H9 (cell line): ENCODE measurements around the gene PLXNA4. TPM values are rescaled to one million over a fixed set of nuclear protein-coding genes. Genes with fewer than 3 reads are reported as not detected.

ENCODE experiments used
- DNase-seq: peaks from one replicate; pipeline ENCODE4 v3.0.0-alpha.2; 2017
- H2AFZ ChIP-seq: one replicate; pipeline ENCODE4 v1.6.1; 2013; ENCODE audit warnings: mild to moderate bottlenecking, low read length, control low read depth, moderate library complexity
- H2AK5ac ChIP-seq: 2 replicates; pipeline ENCODE4 v1.6.1; 2013; ENCODE audit warnings: low read length, control low read depth, mixed read lengths; ENCODE audit not compliant: insufficient read length
- H2BK120ac ChIP-seq: one replicate; pipeline ENCODE4 v1.6.1; 2013; ENCODE audit warnings: low read depth, mild to moderate bottlenecking, low read length, control low read depth, inconsistent platforms; ENCODE audit not compliant: poor library complexity, severe bottlenecking
- H2BK12ac ChIP-seq: 2 replicates; pipeline ENCODE4 v1.6.1; 2013; ENCODE audit warnings: low read length, control low read depth, mixed read lengths, low read depth; ENCODE audit not compliant: insufficient read length
- H2BK15ac ChIP-seq: 2 replicates; pipeline ENCODE4 v1.6.1; 2013; ENCODE audit warnings: low read depth, low read length, control low read depth
- H2BK20ac ChIP-seq: one replicate; pipeline ENCODE4 v1.6.1; 2013; ENCODE audit warnings: low read depth, mild to moderate bottlenecking, low read length, control low read depth, inconsistent platforms; ENCODE audit not compliant: poor library complexity, severe bottlenecking
- H2BK5ac ChIP-seq: 2 replicates; pipeline ENCODE4 v1.6.1; 2013; ENCODE audit warnings: low read length, control low read depth, mixed read lengths; ENCODE audit not compliant: insufficient read length
- H3K14ac ChIP-seq: 2 replicates; pipeline ENCODE4 v1.6.1; 2013; ENCODE audit warnings: low read length, control low read depth; ENCODE audit not compliant: insufficient read depth
- H3K18ac ChIP-seq: 2 replicates; pipeline ENCODE4 v1.6.1; 2013; ENCODE audit warnings: low read depth, mild to moderate bottlenecking, mixed read lengths, low read length, control low read depth; ENCODE audit not compliant: insufficient read length
- H3K23ac ChIP-seq: 2 replicates; pipeline ENCODE4 v1.6.1; 2013; ENCODE audit warnings: low read length, control low read depth, mixed read lengths, low read depth; ENCODE audit not compliant: insufficient read length
- H3K23me2 ChIP-seq: 2 replicates; pipeline ENCODE4 v1.6.1; 2013; ENCODE audit warnings: low read depth, mild to moderate bottlenecking, mixed read lengths, low read length, control low read depth; ENCODE audit not compliant: insufficient read length, poor library complexity, severe bottlenecking
- H3K27ac ChIP-seq: 2 replicates; pipeline ENCODE4 v1.5.1; 2013; ENCODE audit warnings: low read length, control low read depth, mixed read lengths, low read depth; ENCODE audit not compliant: insufficient read length
- H3K27me3 ChIP-seq: 2 replicates; pipeline ENCODE4 v1.6.1; 2013; ENCODE audit warnings: low read length, control low read depth, inconsistent platforms; ENCODE audit not compliant: insufficient read depth
- H3K4ac ChIP-seq: 2 replicates; pipeline ENCODE4 v1.6.1; 2013; ENCODE audit warnings: low read depth, mild to moderate bottlenecking, control low read depth, inconsistent platforms, low read length, moderate library complexity
- H3K4me1 ChIP-seq: 2 replicates; pipeline ENCODE4 v1.6.1; 2013; ENCODE audit warnings: low read length, control low read depth, inconsistent platforms; ENCODE audit not compliant: insufficient read depth
- H3K4me2 ChIP-seq: 2 replicates; pipeline ENCODE4 v1.6.1; 2013; ENCODE audit warnings: low read length, control low read depth, mixed read lengths; ENCODE audit not compliant: insufficient read length, insufficient read depth
- H3K56ac ChIP-seq: 2 replicates; pipeline ENCODE4 v1.6.1; 2013; ENCODE audit warnings: low read depth, mild to moderate bottlenecking, mixed read lengths, low read length, control low read depth; ENCODE audit not compliant: insufficient read length
- H3K79me1 ChIP-seq: 2 replicates; pipeline ENCODE4 v1.6.1; 2013; ENCODE audit warnings: low read depth, mild to moderate bottlenecking, moderate library complexity, low read length, control low read depth, inconsistent platforms; ENCODE audit not compliant: insufficient read depth, poor library complexity, severe bottlenecking
- H3K79me2 ChIP-seq: 2 replicates; pipeline ENCODE4 v1.6.1; 2013; ENCODE audit warnings: low read length, control low read depth, inconsistent platforms; ENCODE audit not compliant: insufficient read depth
- H3K9ac ChIP-seq: 2 replicates; pipeline ENCODE4 v1.6.1; 2013; ENCODE audit warnings: low read length, control low read depth, mixed read lengths; ENCODE audit not compliant: insufficient read length; ENCODE audit errors: extremely low read depth
- H3K9me3 ChIP-seq: one replicate; pipeline ENCODE4 v1.6.1; 2013; ENCODE audit warnings: low read depth, low read length, inconsistent platforms; ENCODE audit not compliant: control insufficient read depth
- H3T11ph ChIP-seq: one replicate; pipeline ENCODE4 v1.6.1; 2013; ENCODE audit warnings: mild to moderate bottlenecking, low read length, control low read depth, inconsistent platforms
- H4K20me1 ChIP-seq: one replicate; pipeline ENCODE4 v1.6.1; 2013; ENCODE audit not compliant: control insufficient read depth, insufficient read length, insufficient read depth
- H4K5ac ChIP-seq: 2 replicates; pipeline ENCODE4 v1.6.1; 2013; ENCODE audit warnings: low read depth, mild to moderate bottlenecking, mixed read lengths, low read length, control low read depth; ENCODE audit not compliant: insufficient read length
- H4K8ac ChIP-seq: replicated peaks from 2 replicates; pipeline ENCODE4 v1.6.1; 2013; ENCODE audit warnings: low read length, control low read depth, mixed read lengths, low read depth; ENCODE audit not compliant: insufficient read length
- H4K91ac ChIP-seq: 2 replicates; pipeline ENCODE4 v1.6.1; 2013; ENCODE audit warnings: low read depth, mild to moderate bottlenecking, moderate library complexity, mixed read lengths, low read length, control low read depth; ENCODE audit not compliant: insufficient read length
- H3K27ac Mint-ChIP-seq, 3 experiments: 2 replicates in 2 of 3; 3 replicates in 1 of 3; pipeline ENCODE4 v1.8.0; 2020 to 2021; ENCODE audit warnings: mixed read lengths in 3 of 3, mild to moderate bottlenecking in 1 of 3, moderate library complexity in 1 of 3
- H3K27me3 Mint-ChIP-seq: 2 replicates; pipeline ENCODE4 v1.8.0; 2021; ENCODE audit warnings: low read depth, mild to moderate bottlenecking, moderate library complexity, mixed read lengths
- H3K36me3 Mint-ChIP-seq, 3 experiments: 2 replicates in 2 of 3; 3 replicates in 1 of 3; pipeline ENCODE4 v1.8.0; 2020 to 2021; ENCODE audit warnings: low read depth in 3 of 3, mixed read lengths in 3 of 3; ENCODE audit not compliant: insufficient read depth in 1 of 3
- H3K4me1 Mint-ChIP-seq, 2 experiments: 2 replicates each; pipeline ENCODE4 v1.8.0; 2020; ENCODE audit warnings: mixed read lengths in 2 of 2
- H3K4me3 Mint-ChIP-seq, 2 experiments: 2 replicates in 1 of 2; 3 replicates in 1 of 2; pipeline ENCODE4 v1.8.0; 2020 to 2021; ENCODE audit warnings: mild to moderate bottlenecking in 2 of 2, mixed read lengths in 2 of 2, moderate library complexity in 1 of 2
- H3K9me3 Mint-ChIP-seq, 2 experiments: 2 replicates in 1 of 2; 3 replicates in 1 of 2; pipeline ENCODE4 v1.8.0; 2020; ENCODE audit warnings: mild to moderate bottlenecking in 2 of 2, mixed read lengths in 2 of 2, moderate library complexity in 1 of 2
- WGBS: extraction: QIAGEN DNeasy Blood & Tissue Kit; methylation state at CpG from one replicate; pipeline ENCODE4 v1.1.7; 2013; ENCODE audit warnings: missing lambda C conversion rate, low lambda C conversion rate, mixed read lengths; ENCODE audit not compliant: insufficient read length; ENCODE audit errors: extremely low coverage; 5-methylcytosine and 5-hydroxymethylcytosine counted together
- total RNA-seq: library from RNA; stranded (reverse); gene quantifications from 2 replicates; pipeline ENCODE4 v1.2.1, GENCODE V29; 2021
- TF ChIP-seq, protein P1 (sequence below): fragments of 200-600 bp; sonication (generic); conservative IDR thresholded peaks from 3 replicates; pipeline ENCODE4 v1.8.0; 2021; ENCODE audit warnings: antibody characterized with exemption, mild to moderate bottlenecking

Gene PLXNA4
- total RNA-seq, 1 experiment from 2014 or later = 0.35 TPM

DNA sequence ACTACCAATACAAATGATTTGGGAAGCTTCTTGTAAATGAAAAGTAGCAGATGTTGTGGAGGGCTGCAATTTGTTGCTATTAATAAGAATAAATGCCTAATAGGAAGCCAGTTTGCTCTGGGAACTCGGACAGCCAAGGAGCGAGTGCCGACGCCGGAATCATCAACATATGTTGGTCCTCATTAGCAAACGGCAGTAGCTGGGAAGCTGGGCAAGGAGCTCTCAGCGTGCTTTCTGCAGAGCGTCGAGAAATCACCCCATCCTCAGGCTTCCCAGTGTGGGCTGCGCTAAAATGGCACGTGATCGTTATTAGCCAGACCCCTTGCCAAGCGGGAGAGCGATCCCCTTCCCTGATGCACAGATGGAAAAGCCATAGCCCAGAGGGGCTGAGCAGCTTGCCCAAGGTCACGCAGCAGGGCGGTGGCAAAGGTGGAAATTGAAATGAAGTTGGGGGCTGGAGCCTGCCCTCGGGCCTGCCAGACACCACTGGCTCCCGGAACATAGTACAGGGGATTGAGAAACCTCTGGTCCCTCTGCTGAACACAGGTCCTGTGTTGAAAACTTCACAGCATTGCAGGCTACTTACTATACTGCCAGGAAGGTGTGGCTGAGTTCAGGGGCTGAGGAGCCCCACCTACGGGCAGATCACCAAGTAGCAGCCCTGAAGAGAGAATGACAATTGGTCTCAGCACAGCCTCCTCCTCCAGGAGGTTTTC lies 326.9 kb downstream of the PLXNA4 start:
- TF ChIP-seq, protein P1, sequence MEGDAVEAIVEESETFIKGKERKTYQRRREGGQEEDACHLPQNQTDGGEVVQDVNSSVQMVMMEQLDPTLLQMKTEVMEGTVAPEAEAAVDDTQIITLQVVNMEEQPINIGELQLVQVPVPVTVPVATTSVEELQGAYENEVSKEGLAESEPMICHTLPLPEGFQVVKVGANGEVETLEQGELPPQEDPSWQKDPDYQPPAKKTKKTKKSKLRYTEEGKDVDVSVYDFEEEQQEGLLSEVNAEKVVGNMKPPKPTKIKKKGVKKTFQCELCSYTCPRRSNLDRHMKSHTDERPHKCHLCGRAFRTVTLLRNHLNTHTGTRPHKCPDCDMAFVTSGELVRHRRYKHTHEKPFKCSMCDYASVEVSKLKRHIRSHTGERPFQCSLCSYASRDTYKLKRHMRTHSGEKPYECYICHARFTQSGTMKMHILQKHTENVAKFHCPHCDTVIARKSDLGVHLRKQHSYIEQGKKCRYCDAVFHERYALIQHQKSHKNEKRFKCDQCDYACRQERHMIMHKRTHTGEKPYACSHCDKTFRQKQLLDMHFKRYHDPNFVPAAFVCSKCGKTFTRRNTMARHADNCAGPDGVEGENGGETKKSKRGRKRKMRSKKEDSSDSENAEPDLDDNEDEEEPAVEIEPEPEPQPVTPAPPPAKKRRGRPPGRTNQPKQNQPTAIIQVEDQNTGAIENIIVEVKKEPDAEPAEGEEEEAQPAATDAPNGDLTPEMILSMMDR = peak; percentile 76
- Histone ChIP-seq H4K8ac (no peak overlapping the region), H3K4ac (no peak overlapping the region), H3K23me2 (no peaks in the 10 kb centered on the region), H3T11ph (no peak overlapping the region), H3K56ac (no peak overlapping the region), H4K5ac (no peak overlapping the region), H2BK20ac (no peak overlapping the region), H2BK120ac (no peak overlapping the region), H3K4me2 (no peak overlapping the region), H4K20me1 (no peaks in the 10 kb centered on the region), H4K91ac (no peak overlapping the region), H3K27me3 (no peaks in the 10 kb centered on the region), H2BK5ac (no peak overlapping the region), H3K79me1 (no peaks in the 10 kb centered on the region), H3K79me2 (no peaks in the 10 kb centered on the region), H3K14ac (no peak overlapping the region), H3K4me1 (peaks cover 2% of the 10 kb centered on the region; the same call in 1 of the 2 replicates), H2BK15ac (no peak overlapping the region), H2AFZ (no peak overlapping the region), H3K9me3 (no peaks in the 10 kb centered on the region), H3K18ac (no peak overlapping the region), H2BK12ac (no peak overlapping the region), H3K9ac (no peak overlapping the region), H3K23ac (no peak overlapping the region), H2AK5ac (no peak overlapping the region), H3K27ac (no peak overlapping the region)
- H3K4me1 Mint-ChIP-seq = peaks cover 32 to 33% of the 10 kb centered on the region in 2 experiments
- no peak overlapping the region for H3K4me3 Mint-ChIP-seq
- H3K27me3 Mint-ChIP-seq = peaks cover 10% of the 10 kb centered on the region
- peak; percentile 68 for DNase-seq
- no CpG with 5 or more reads among the region's 19 CpGs for WGBS
- H3K27ac Mint-ChIP-seq = no peak overlapping the region
- peaks cover 0 to 15% (median 4%) of the 10 kb centered on the region in 3 experiments; a peak in 3 of 7 replicates for H3K36me3 Mint-ChIP-seq
- H3K9me3 Mint-ChIP-seq = peaks cover 12 to 13% of the 10 kb centered on the region in 2 experiments
